Measurements from ENCODE around the gene SLC38A1.

SLC38A1 gene

DNA sequence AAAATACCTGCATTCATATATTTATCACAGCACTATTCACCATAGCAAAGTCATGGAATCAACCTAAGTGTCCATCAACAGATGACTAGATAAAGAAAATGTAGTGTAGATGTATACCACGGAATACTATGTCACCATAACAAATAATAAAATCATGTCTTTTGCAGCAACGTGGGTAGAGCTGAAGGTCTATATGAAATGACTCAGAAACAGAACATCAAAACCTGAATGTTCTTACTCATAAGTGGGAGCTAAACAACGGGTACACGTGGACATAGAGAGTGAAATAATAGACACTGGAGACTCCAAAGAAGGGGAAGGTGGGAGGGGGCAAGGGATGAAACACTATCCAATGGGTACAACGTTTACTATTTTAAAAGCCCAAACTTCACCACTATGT, 37.9 kb downstream of the SLC38A1 start:
- TF ChIP-seq, protein P1, sequence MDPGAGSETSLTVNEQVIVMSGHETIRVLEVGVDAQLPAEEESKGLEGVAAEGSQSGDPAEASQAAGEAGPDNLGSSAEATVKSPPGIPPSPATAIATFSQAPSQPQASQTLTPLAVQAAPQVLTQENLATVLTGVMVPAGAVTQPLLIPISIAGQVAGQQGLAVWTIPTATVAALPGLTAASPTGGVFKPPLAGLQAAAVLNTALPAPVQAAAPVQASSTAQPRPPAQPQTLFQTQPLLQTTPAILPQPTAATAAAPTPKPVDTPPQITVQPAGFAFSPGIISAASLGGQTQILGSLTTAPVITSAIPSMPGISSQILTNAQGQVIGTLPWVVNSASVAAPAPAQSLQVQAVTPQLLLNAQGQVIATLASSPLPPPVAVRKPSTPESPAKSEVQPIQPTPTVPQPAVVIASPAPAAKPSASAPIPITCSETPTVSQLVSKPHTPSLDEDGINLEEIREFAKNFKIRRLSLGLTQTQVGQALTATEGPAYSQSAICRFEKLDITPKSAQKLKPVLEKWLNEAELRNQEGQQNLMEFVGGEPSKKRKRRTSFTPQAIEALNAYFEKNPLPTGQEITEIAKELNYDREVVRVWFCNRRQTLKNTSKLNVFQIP (CRISPR knock-in tag; IDR thresholded peaks at IDR 0.05; ENCODE audit: borderline replicate concordance, low read depth) = no peak
- TF ChIP-seq ZNF565 (CRISPR knock-in tag; conservative IDR thresholded peaks at IDR 0.05; ENCODE audit: low read depth) (no peak), ZC3H10 (CRISPR knock-in tag; IDR thresholded peaks at IDR 0.05) (no peak), RARB (CRISPR knock-in tag; IDR thresholded peaks at IDR 0.05) (no peak)
- TF ChIP-seq, protein P2, sequence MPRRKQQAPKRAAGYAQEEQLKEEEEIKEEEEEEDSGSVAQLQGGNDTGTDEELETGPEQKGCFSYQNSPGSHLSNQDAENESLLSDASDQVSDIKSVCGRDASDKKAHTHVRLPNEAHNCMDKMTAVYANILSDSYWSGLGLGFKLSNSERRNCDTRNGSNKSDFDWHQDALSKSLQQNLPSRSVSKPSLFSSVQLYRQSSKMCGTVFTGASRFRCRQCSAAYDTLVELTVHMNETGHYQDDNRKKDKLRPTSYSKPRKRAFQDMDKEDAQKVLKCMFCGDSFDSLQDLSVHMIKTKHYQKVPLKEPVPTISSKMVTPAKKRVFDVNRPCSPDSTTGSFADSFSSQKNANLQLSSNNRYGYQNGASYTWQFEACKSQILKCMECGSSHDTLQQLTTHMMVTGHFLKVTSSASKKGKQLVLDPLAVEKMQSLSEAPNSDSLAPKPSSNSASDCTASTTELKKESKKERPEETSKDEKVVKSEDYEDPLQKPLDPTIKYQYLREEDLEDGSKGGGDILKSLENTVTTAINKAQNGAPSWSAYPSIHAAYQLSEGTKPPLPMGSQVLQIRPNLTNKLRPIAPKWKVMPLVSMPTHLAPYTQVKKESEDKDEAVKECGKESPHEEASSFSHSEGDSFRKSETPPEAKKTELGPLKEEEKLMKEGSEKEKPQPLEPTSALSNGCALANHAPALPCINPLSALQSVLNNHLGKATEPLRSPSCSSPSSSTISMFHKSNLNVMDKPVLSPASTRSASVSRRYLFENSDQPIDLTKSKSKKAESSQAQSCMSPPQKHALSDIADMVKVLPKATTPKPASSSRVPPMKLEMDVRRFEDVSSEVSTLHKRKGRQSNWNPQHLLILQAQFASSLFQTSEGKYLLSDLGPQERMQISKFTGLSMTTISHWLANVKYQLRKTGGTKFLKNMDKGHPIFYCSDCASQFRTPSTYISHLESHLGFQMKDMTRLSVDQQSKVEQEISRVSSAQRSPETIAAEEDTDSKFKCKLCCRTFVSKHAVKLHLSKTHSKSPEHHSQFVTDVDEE (CRISPR knock-in tag; IDR thresholded peaks at IDR 0.05) = no peak
- ATAC-seq = no peak

DNA sequence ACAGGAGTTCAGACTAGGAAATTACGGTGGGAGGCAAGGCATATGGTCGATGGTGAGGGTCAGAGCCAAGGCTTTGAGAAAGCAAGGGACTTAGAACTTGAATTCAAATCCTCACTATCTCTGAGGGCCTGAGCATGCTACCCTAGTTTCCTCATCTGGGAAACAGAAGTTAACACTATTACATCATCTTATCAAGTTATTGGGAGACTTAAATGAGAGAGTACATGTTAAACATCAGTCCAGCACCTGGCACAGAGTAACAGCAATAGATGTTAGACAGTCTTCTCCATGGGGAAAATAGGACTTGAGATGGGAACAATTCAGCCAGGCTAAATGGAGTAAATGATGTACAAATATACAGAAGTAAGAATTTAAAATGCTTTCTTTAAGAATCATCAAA, 38.5 kb downstream of the SLC38A1 start:
- TF ChIP-seq PPARA (CRISPR knock-in tag; IDR thresholded peaks at IDR 0.05; ENCODE audit: borderline replicate concordance) = no peak
- TF ChIP-seq GLIS3 (CRISPR knock-in tag; IDR thresholded peaks at IDR 0.05) = no peak
- no peak for TF ChIP-seq ARNTL (CRISPR knock-in tag; IDR thresholded peaks at IDR 0.05; ENCODE audit: borderline replicate concordance, low read depth)
- TF ChIP-seq ZNF565 (CRISPR knock-in tag; conservative IDR thresholded peaks at IDR 0.05; ENCODE audit: low read depth) = no peak
- TF ChIP-seq, protein P1 (CRISPR knock-in tag; IDR thresholded peaks at IDR 0.05; ENCODE audit: borderline replicate concordance, low read depth) = no peak
- no peak for TF ChIP-seq ZNF70 (CRISPR knock-in tag; IDR thresholded peaks at IDR 0.05)
- TF ChIP-seq, protein P3, sequence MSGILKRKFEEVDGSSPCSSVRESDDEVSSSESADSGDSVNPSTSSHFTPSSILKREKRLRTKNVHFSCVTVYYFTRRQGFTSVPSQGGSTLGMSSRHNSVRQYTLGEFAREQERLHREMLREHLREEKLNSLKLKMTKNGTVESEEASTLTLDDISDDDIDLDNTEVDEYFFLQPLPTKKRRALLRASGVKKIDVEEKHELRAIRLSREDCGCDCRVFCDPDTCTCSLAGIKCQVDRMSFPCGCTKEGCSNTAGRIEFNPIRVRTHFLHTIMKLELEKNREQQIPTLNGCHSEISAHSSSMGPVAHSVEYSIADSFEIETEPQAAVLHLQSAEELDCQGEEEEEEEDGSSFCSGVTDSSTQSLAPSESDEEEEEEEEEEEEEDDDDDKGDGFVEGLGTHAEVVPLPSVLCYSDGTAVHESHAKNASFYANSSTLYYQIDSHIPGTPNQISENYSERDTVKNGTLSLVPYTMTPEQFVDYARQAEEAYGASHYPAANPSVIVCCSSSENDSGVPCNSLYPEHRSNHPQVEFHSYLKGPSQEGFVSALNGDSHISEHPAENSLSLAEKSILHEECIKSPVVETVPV (CRISPR knock-in tag; IDR thresholded peaks at IDR 0.05) = no peak
- no peak for TF ChIP-seq ESRRG (CRISPR knock-in tag; IDR thresholded peaks at IDR 0.05)
- TF ChIP-seq SNAI2 (CRISPR knock-in tag; IDR thresholded peaks at IDR 0.05) = no peak
- no peak for ATAC-seq

DNA sequence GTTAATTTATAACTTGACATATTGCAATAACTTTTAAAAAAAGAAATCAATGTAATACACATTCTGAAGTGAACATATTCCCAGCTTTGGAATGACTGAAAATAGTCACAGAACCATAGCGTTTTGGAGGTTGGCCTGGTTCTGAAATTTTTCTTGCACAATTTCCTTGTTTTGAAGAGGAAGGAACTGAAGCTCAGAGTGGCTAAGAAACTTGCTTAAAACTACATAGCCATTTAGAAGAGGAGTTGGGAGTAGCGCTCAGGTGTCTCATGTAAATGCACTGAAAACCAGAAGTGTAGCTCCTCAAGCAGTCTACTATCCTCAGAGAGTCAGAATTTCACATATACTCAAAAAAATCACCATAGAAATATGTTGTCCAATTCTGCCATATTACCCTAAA, 41.2 kb downstream of the SLC38A1 start:
- TF ChIP-seq CSDC2 (CRISPR knock-in tag; IDR thresholded peaks at IDR 0.05) (no peak), ISL1 (CRISPR knock-in tag; IDR thresholded peaks at IDR 0.05) (no peak), BACH2 (CRISPR knock-in tag; IDR thresholded peaks at IDR 0.05; ENCODE audit: borderline replicate concordance) (no peak), ZNF8 (CRISPR knock-in tag; IDR thresholded peaks at IDR 0.05) (no peak), TCF4 (CRISPR knock-in tag; IDR thresholded peaks at IDR 0.05; ENCODE audit: borderline replicate concordance) (no peak), ZFP30 (CRISPR knock-in tag; IDR thresholded peaks at IDR 0.05) (no peak), OSR1 (CRISPR knock-in tag; IDR thresholded peaks at IDR 0.05) (no peak), ESRRG (CRISPR knock-in tag; IDR thresholded peaks at IDR 0.05) (no peak), ZNF70 (CRISPR knock-in tag; IDR thresholded peaks at IDR 0.05) (no peak), GLIS3 (CRISPR knock-in tag; IDR thresholded peaks at IDR 0.05) (no peak), RARB (CRISPR knock-in tag; IDR thresholded peaks at IDR 0.05) (no peak)
- TF ChIP-seq, protein P3 (CRISPR knock-in tag; IDR thresholded peaks at IDR 0.05) = no peak
- TF ChIP-seq, protein P2 (CRISPR knock-in tag; IDR thresholded peaks at IDR 0.05) = no peak
- ATAC-seq = no peak
